HCT116 (cell line): ENCODE measurements around the gene CHD1L. TPM values are rescaled to one million over a fixed set of nuclear protein-coding genes. Genes with fewer than 3 reads are reported as not detected.
A peak's percentile ranks its signal among the peaks of the same experiment; 100 is the strongest.

Source experiments
- ATAC-seq: fragments of 200-7000 bp; cut with Tn5 transposase; 2 replicates; pipeline ENCODE4 v1.9.1; 2020; ENCODE audit warnings: mild to moderate bottlenecking, moderate library complexity
- BruUV-seq: library from RNA; stranded (reverse); fragments of 400-500 nt; replicated peaks from 2 replicates; lab custom pipeline; 2021; lab: Mats Ljungman, UMichigan
- CTCF ChIA-PET: fragments of 300-600 bp; sonication (Branson Sonifier 250); formaldehyde crosslinking; loops from one replicate; lab custom pipeline; 2021; ENCODE audit warnings: antibody characterized with exemption; lab: Charles Lee
- POLR2A ChIA-PET: fragments of 300-600, 350-600 bp; sonication (Branson Sonifier 250); formaldehyde crosslinking; loops from one replicate; lab custom pipeline; 2021; ENCODE audit warnings: antibody characterized with exemption; lab: Charles Lee
- RAD21 ChIA-PET, 2 experiments: fragments of 300-600 bp; sonication (Branson Sonifier 250); formaldehyde crosslinking; loops; one replicate each; lab custom pipeline; 2023; ENCODE audit warnings: low total read pairs in 2 of 2; ENCODE audit not compliant: uncharacterized antibody in 2 of 2, unreplicated experiment in 2 of 2, low non-redundant PET in 1 of 2; lab: Charles Lee
- DNase-seq: peaks from one replicate; pipeline ENCODE4 v3.0.0-alpha.2; 2010; ENCODE audit warnings: low read depth, low spot score
- H2AFZ ChIP-seq: fragments of 200-600 bp; shearing (Covaris generic), sonication (generic); 2 replicates; pipeline ENCODE4 v1.6.1; 2017; ENCODE audit warnings: low read depth, mixed run types, mixed read lengths, antibody characterized with exemption, low read length; ENCODE audit not compliant: poor library complexity, severe bottlenecking
- H3K27ac ChIP-seq: 2 replicates; pipeline ENCODE4 v1.5.1; 2012; ENCODE audit warnings: low read depth, low read length
- H3K27me3 ChIP-seq: fragments of 200-600 bp; sonication (generic); 2 replicates; pipeline ENCODE4 v1.6.1; 2016; ENCODE audit warnings: mixed run types, low read length, mixed read lengths; ENCODE audit not compliant: insufficient read depth
- H3K36me3 ChIP-seq, 2 experiments: fragments of 200-500 bp in 1 of 2; fragments of 200-600 bp in 1 of 2; sonication (Bioruptor generic) in 1 of 2; sonication (generic) in 1 of 2; 2 replicates each; pipeline versions ENCODE4 v1.5.1 to v1.6.1; 2014 to 2016; ENCODE audit warnings: low read length in 2 of 2, inconsistent platforms in 1 of 2, mixed read lengths in 1 of 2, mixed run types in 1 of 2; ENCODE audit not compliant: insufficient read depth in 2 of 2, control insufficient read depth in 1 of 2
- H3K4me1 ChIP-seq, 2 experiments: fragments of 200-600 bp in 1 of 2; sonication (generic) in 1 of 2; 2 replicates each; pipeline versions ENCODE4 v1.5.1 to v1.6.1; 2012 to 2017; ENCODE audit warnings: low read length in 2 of 2, inconsistent platforms in 1 of 2, mild to moderate bottlenecking in 1 of 2, mixed read lengths in 1 of 2, mixed run types in 1 of 2, moderate library complexity in 1 of 2; ENCODE audit not compliant: insufficient read depth in 2 of 2, control insufficient read depth in 1 of 2
- H3K4me2 ChIP-seq: fragments of 200-600 bp; sonication (generic); 2 replicates; pipeline ENCODE4 v1.6.1; 2017; ENCODE audit warnings: mixed run types, low read length, mixed read lengths
- H3K4me3 ChIP-seq, 2 experiments: fragments of 200-600 bp in 1 of 2; sonication (generic) in 1 of 2; replicated peaks in 1 of 2; 2 replicates each; pipeline ENCODE4 v1.5.1; 2011 to 2016; ENCODE audit warnings: low read length in 2 of 2, control low read depth in 1 of 2, low read depth in 1 of 2, mild to moderate bottlenecking in 1 of 2, mixed read lengths in 1 of 2, mixed run types in 1 of 2
- H3K79me2 ChIP-seq: fragments of 200-600 bp; sonication (generic); 2 replicates; pipeline ENCODE4 v1.6.1; 2017; ENCODE audit warnings: mild to moderate bottlenecking, mixed run types, low read length, moderate library complexity, mixed read lengths; ENCODE audit not compliant: insufficient read depth
- H3K9ac ChIP-seq: fragments of 200-600 bp; sonication (generic); 2 replicates; pipeline ENCODE4 v1.6.1; 2016; ENCODE audit warnings: low read length, mixed read lengths
- H3K9me2 ChIP-seq: fragments of 200-600 bp; sonication (generic), shearing (Covaris generic); 2 replicates; pipeline ENCODE4 v1.6.1; 2017; ENCODE audit warnings: mixed run types, mild to moderate bottlenecking, moderate library complexity; ENCODE audit not compliant: insufficient read depth
- H3K9me3 ChIP-seq, 2 experiments: fragments of 200-500 bp in 1 of 2; fragments of 200-600 bp in 1 of 2; sonication (Bioruptor generic) in 1 of 2; sonication (generic) in 1 of 2; 2 replicates each; pipeline ENCODE4 v1.6.1; 2014 to 2017; ENCODE audit warnings: low read length in 2 of 2, mixed read lengths in 2 of 2, inconsistent platforms in 1 of 2, low read depth in 1 of 2, mild to moderate bottlenecking in 1 of 2, mixed run types in 1 of 2, moderate library complexity in 1 of 2; ENCODE audit not compliant: control insufficient read depth in 1 of 2, insufficient read depth in 1 of 2
- H4K20me1 ChIP-seq: fragments of 200-600 bp; sonication (generic), shearing (Covaris generic); 2 replicates; pipeline ENCODE4 v1.6.1; 2017; ENCODE audit warnings: mixed run types, mild to moderate bottlenecking, moderate library complexity; ENCODE audit not compliant: insufficient read depth
- ATF3 ChIP-seq: IDR thresholded peaks from 2 replicates; pipeline ENCODE4 v1.6.1; 2012
- CTCF ChIP-seq, 3 experiments: fragments of 200-600 bp in 1 of 3; sonication (generic) in 1 of 3; IDR thresholded peaks in 2 of 3; conservative IDR thresholded peaks in 1 of 3; 2 replicates each; pipeline ENCODE4 v1.5.1; 2012 to 2017; ENCODE audit warnings: low read depth in 2 of 3, low read length in 2 of 3, antibody characterized with exemption in 1 of 3, borderline replicate concordance in 1 of 3, control low read depth in 1 of 3, mild to moderate bottlenecking in 1 of 3, mixed read lengths in 1 of 3, mixed run types in 1 of 3, moderate library complexity in 1 of 3; ENCODE audit not compliant: insufficient read depth in 1 of 3
- EGR1 ChIP-seq: IDR thresholded peaks from 2 replicates; pipeline ENCODE4 v1.6.1; 2012; ENCODE audit warnings: low read depth
- FOSL1 ChIP-seq: IDR thresholded peaks from 2 replicates; pipeline ENCODE4 v1.6.1; 2012; ENCODE audit warnings: low read depth
- JUND ChIP-seq: IDR thresholded peaks from 2 replicates; pipeline ENCODE4 v1.6.1; 2012
- MAX ChIP-seq: IDR thresholded peaks from 2 replicates; pipeline ENCODE4 v1.6.1; 2012
- POLR2AphosphoS5 ChIP-seq: IDR thresholded peaks from 2 replicates; pipeline ENCODE4 v1.6.1; 2011; ENCODE audit warnings: mild to moderate bottlenecking, low read depth, low read length, moderate library complexity
- RAD21 ChIP-seq: IDR thresholded peaks from 2 replicates; pipeline ENCODE4 v1.6.1; 2012; ENCODE audit warnings: low read depth, mild to moderate bottlenecking
- SIN3A ChIP-seq: IDR thresholded peaks from 2 replicates; pipeline ENCODE4 v1.6.1; 2012; ENCODE audit warnings: low read depth
- SRF ChIP-seq: IDR thresholded peaks from 2 replicates; pipeline ENCODE4 v1.6.1; 2012; ENCODE audit warnings: low read depth
- ZNF274 ChIP-seq: fragments of 200-500 bp; sonication (Bioruptor generic); IDR thresholded peaks from 2 replicates; pipeline ENCODE4 v1.6.1; 2014; ENCODE audit warnings: mild to moderate bottlenecking, low read depth, low read length, inconsistent platforms
- intact Hi-C: fragments of 100-400 bp; cut with micrococcal nuclease; formaldehyde crosslinking; loops from 2 replicates; pipeline ENCODE4 v1.10.0; 2022
- total RNA-seq: library from RNA; stranded (reverse); gene quantifications from one replicate; pipeline ENCODE4 v1.2.1, GENCODE V29; 2021; ENCODE audit not compliant: unreplicated experiment

CHD1L gene
- total RNA-seq, 1 experiment from 2014 or later = 52.0 TPM

GRCh38 chr1:147273409-147274336 is 31.2 kb downstream of the CHD1L start:
- Histone ChIP-seq H3K27ac (no peak overlapping the region), H3K27me3 (no peaks in the 10 kb centered on the region), H3K4me2 (peak overlapping the region; percentile 13; the same call in 1 of the 2 replicates), H3K9me2 (no peaks in the 10 kb centered on the region), H4K20me1 (no peaks in the 10 kb centered on the region), H3K9me3 (no peaks in the 10 kb centered on the region), H3K36me3 (peaks cover 42 to 55% of the 10 kb centered on the region in 2 experiments), H2AFZ (no peak overlapping the region), H3K4me3 (no peak overlapping the region), H3K79me2 (no peaks in the 10 kb centered on the region), H3K9ac (no peak overlapping the region), H3K4me1 (peaks cover 2 to 9% of the 10 kb centered on the region in 2 experiments; a peak in 2 of 4 replicates)
- ATAC-seq = peak; percentile 73
- ChIA-PET RAD21 (interaction anchor here (0.7 to 1.1 kb wide), 3 partner anchors 115 to 219 kb away, joined by 3 to 6 read pairs (median 3); no protein-coding TSS in a partner anchor), POLR2A (no interaction called here), CTCF (interaction anchor here (0.9 to 1.7 kb wide), 9 partner anchors 8 to 623 kb away, joined by 3 to 25 read pairs (median 4); partner anchors contain the start of gene CHD1L)
- TF ChIP-seq SIN3A = no peak
- no peak for TF ChIP-seq MAX
- TF ChIP-seq RAD21 = peak; percentile 61
- peak; percentile 25 to 63 (median 37); a peak in 5 of 6 replicates for TF ChIP-seq CTCF (IDR thresholded peaks at IDR 0.05 in 2 of 3, conservative IDR thresholded peaks at IDR 0.05 in 1 of 3; ENCODE audit: borderline replicate concordance in 1 of 3, insufficient read depth in 1 of 3, low read depth in 2 of 3, low read length in 2 of 3)
- TF ChIP-seq FOSL1 = peak; percentile 42
- no peak for TF ChIP-seq ATF3
- no peak for TF ChIP-seq ZNF274
- TF ChIP-seq POLR2AphosphoS5 = no peak
- TF ChIP-seq JUND = peak; percentile 31; the same call in 1 of the 2 replicates
- no peak for TF ChIP-seq EGR1
- TF ChIP-seq SRF = no peak
- DNase-seq = peak; percentile 29
- no TSS peak for BruUV-seq
- intact Hi-C loops = loop anchor here (2.0 to 5.0 kb wide), 5 partner anchors 117 to 619 kb away; no protein-coding TSS in a partner anchor
